Measurements from ENCODE around the gene MFAP3. TPM values are rescaled to one million over a fixed set of nuclear protein-coding genes. Genes with fewer than 3 reads are reported as not detected.

The MFAP3 gene
- total and polyA plus RNA-seq, 10 of the 15 experiments (the other 5 are each of a cell fraction or from before 2014, with no cell fraction given) = 2.5 to 22.9 (median 13.4) TPM

- no peak for TF ChIP-seq E2F8 (IDR thresholded peaks at IDR 0.05; ENCODE audit: low read depth, partially characterized antibody)
- TF ChIP-seq BCL11A (IDR thresholded peaks at IDR 0.05; ENCODE audit: low read depth, low read length) = 0 out of 2 replicates have a peak, but pooled peaks have one; percentile 62
- TF ChIP-seq ZNF384 (IDR thresholded peaks at IDR 0.05; ENCODE audit: borderline replicate concordance, low read depth, low read length) = no peak
- TF ChIP-seq EGR1 (IDR thresholded peaks at IDR 0.05; ENCODE audit: borderline replicate concordance in 1 of 2, low read depth in 2 of 2, low read length in 2 of 2) = no peak
- TF ChIP-seq PML (IDR thresholded peaks at IDR 0.05; ENCODE audit: low read length) = no peak
- peak; percentile 72 for TF ChIP-seq MTA2 (IDR thresholded peaks at IDR 0.05; ENCODE audit: low read depth)
- TF ChIP-seq JUNB (IDR thresholded peaks at IDR 0.05) = no peak
- no peak for TF ChIP-seq TARDBP (IDR thresholded peaks at IDR 0.05; ENCODE audit: borderline replicate concordance)
- no peak for TF ChIP-seq CEBPZ (IDR thresholded peaks at IDR 0.05; ENCODE audit: low read depth, low read length)
- TF ChIP-seq SMAD5 (IDR thresholded peaks at IDR 0.05; ENCODE audit: low read depth) = no peak
- no peak for TF ChIP-seq POLR2A (IDR thresholded peaks at IDR 0.05; ENCODE audit: low read depth, low read length)
- TF ChIP-seq PAX8 (IDR thresholded peaks at IDR 0.05) = no peak
- no peak for TF ChIP-seq NFYA (IDR thresholded peaks at IDR 0.05; ENCODE audit: borderline replicate concordance, low read depth, low read length)
- TF ChIP-seq, protein P1, sequence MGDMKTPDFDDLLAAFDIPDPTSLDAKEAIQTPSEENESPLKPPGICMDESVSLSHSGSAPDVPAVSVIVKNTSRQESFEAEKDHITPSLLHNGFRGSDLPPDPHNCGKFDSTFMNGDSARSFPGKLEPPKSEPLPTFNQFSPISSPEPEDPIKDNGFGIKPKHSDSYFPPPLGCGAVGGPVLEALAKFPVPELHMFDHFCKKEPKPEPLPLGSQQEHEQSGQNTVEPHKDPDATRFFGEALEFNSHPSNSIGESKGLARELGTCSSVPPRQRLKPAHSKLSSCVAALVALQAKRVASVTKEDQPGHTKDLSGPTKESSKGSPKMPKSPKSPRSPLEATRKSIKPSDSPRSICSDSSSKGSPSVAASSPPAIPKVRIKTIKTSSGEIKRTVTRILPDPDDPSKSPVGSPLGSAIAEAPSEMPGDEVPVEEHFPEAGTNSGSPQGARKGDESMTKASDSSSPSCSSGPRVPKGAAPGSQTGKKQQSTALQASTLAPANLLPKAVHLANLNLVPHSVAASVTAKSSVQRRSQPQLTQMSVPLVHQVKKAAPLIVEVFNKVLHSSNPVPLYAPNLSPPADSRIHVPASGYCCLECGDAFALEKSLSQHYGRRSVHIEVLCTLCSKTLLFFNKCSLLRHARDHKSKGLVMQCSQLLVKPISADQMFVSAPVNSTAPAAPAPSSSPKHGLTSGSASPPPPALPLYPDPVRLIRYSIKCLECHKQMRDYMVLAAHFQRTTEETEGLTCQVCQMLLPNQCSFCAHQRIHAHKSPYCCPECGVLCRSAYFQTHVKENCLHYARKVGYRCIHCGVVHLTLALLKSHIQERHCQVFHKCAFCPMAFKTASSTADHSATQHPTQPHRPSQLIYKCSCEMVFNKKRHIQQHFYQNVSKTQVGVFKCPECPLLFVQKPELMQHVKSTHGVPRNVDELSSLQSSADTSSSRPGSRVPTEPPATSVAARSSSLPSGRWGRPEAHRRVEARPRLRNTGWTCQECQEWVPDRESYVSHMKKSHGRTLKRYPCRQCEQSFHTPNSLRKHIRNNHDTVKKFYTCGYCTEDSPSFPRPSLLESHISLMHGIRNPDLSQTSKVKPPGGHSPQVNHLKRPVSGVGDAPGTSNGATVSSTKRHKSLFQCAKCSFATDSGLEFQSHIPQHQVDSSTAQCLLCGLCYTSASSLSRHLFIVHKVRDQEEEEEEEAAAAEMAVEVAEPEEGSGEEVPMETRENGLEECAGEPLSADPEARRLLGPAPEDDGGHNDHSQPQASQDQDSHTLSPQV (IDR thresholded peaks at IDR 0.05) = no peak
- TF ChIP-seq IKZF2 (IDR thresholded peaks at IDR 0.05) = peak; percentile 95
Measured at GRCh38 chr5:154058055-154059038, 19.6 kb downstream of the MFAP3 start (continued).

All from GM12878 (cell line).